ENCODE data around the gene GPRC5C.

The GPRC5C gene

DNA sequence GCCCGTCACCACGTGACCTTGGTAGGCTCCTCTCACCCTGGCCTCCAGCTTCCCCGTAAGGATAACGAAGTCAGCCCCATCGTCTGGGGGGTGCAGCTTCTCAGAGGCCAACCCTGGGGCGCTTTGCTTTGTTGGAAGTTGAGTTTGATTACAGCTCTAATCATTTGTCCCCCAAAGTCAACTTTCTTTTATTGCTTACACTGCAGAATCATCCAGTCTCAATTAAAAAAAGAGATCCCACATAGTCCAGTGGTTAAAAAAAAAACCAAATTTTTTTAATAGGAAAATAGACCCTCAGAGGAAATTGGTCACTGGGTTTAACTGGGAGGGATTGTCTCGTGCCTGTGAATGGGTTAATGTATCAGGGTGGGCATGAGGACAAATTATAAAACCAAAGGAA, 7.8 kb upstream of the GPRC5C start:
- CTCF ChIA-PET = interaction anchor here (1.2 to 1.6 kb wide), 3 partner anchors 22 to 56 kb away, joined by 4 to 7 read pairs (median 5); partner anchors contain the start of gene GPR142
- TF ChIP-seq, protein P1, sequence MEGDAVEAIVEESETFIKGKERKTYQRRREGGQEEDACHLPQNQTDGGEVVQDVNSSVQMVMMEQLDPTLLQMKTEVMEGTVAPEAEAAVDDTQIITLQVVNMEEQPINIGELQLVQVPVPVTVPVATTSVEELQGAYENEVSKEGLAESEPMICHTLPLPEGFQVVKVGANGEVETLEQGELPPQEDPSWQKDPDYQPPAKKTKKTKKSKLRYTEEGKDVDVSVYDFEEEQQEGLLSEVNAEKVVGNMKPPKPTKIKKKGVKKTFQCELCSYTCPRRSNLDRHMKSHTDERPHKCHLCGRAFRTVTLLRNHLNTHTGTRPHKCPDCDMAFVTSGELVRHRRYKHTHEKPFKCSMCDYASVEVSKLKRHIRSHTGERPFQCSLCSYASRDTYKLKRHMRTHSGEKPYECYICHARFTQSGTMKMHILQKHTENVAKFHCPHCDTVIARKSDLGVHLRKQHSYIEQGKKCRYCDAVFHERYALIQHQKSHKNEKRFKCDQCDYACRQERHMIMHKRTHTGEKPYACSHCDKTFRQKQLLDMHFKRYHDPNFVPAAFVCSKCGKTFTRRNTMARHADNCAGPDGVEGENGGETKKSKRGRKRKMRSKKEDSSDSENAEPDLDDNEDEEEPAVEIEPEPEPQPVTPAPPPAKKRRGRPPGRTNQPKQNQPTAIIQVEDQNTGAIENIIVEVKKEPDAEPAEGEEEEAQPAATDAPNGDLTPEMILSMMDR (IDR thresholded peaks at IDR 0.05; ENCODE audit: control extremely low read depth, extremely low read depth, low read depth, missing control alignments) = no peak
- POLR2A ChIA-PET = no interaction called here
- no peak for DNase-seq (ENCODE audit: extremely low spot score)

DNA sequence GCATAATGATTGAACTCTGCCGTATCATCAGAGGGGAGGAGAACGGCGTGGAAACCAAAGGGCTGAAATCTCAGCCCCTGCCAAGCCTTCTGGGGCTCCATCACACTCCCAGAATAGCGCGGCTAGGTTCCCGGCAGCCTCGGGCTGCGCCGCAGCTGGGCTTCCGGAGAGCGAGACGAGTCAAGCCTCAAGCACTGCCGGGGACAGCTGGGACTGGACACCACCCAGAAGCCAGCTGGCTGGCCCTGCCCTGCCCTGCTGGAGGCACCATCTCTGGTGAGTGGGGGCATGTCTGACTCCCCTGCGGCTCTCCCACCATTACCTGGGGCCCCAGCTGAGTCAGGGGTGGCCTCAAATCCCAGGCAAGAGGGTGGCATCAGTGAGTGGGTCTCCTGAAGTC, 7.2 kb upstream of the GPRC5C start:
- DNase-seq (ENCODE audit: extremely low spot score) = no peak
- TF ChIP-seq, protein P1 (IDR thresholded peaks at IDR 0.05; ENCODE audit: control extremely low read depth, extremely low read depth, low read depth, missing control alignments) = no peak
- CTCF ChIA-PET = no interaction called here
- POLR2A ChIA-PET = no interaction called here

DNA sequence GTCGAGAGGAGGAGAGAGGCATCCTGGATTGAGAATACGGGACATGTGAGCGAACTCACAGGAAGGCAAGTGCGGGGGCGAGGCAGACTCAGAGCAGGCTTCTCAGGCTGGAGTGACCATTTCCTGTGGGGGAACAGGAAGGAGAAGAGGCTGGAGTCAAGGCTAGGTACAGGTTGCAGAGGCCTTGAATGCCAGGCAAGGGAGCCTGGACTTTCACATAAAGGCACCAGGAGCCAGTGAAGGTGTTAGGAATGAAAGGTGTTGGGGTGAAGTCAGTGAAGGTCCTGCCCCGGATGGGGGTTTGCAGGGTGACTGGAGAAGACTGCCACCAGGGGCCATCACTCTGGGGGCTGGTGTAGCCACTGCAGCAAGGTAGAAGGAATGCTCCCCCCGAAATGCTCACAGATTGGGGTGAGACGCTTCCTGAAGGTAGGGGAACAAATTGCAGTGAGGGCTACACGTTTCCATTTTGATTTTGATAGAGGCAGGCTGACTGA, 5.3 kb upstream of the GPRC5C start:
- no peak for DNase-seq (ENCODE audit: extremely low spot score)
- ChIA-PET CTCF (no interaction called here), POLR2A (no interaction called here)
- TF ChIP-seq, protein P1 (IDR thresholded peaks at IDR 0.05; ENCODE audit: control extremely low read depth, extremely low read depth, low read depth, missing control alignments) = no peak

DNA sequence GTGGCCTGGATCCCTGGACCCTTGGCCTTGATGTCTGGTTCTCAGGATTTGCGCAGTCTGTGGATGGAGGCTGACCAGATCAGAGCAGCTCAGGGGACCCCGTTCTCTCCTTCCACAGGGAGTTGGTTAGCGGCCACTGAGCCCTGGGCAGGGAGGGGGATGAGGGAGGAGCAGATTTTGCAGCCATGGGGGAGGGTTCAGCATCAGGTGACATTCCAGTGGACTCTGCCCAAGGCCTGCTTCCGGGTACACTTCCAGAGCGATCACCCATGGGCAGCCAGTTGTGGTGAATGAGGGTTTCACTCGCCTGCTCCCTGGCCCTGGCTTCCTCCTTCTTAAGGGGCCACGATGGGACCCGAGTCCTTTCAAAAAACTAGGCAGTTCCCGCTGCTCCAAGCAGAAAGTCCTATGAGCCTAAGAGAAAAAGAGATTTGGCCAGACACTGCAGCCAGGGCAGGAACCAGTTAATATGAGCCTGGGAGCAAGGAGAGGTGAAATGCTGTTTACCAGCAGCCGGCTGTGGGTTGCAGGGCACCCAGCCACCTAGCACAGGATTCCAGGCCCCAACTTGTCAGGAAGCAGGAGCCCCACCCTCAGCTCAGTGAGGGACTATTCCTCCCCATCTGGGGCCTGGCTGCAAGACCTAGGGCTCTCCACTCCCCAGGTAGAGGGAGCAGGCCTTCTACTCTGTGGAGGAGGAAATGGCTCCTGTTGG, 4.7 kb upstream of the GPRC5C start:
- TF ChIP-seq, protein P1 (IDR thresholded peaks at IDR 0.05; ENCODE audit: control extremely low read depth, extremely low read depth, low read depth, missing control alignments) = no peak
- CTCF ChIA-PET = no interaction called here
- POLR2A ChIA-PET = no interaction called here
- DNase-seq (ENCODE audit: extremely low spot score) = no peak

DNA sequence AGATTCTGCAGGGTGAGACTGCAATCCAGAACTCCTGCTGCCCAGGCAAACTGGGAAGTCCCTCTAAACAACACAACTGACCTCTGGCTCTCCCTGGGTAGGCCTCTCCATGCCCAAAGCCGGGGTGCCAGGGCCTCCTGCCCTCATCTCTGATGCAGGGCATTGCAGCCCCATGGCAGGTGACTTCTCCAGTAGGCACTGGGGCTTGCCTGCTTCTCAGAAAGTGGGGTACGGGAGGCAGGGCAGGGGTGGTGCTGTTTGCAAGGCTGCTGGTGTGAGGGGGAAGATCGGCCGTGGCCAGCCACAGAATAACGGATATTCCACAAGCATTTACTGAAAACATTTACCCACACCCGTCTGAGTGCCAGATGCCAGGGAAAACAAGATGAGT, 4.1 kb upstream of the GPRC5C start:
- DNase-seq (ENCODE audit: extremely low spot score) = no peak
- ChIA-PET CTCF (interaction anchor here (1.4 kb wide), 1 partner anchor 34 kb away, joined by 3 read pairs; no protein-coding TSS in a partner anchor), POLR2A (no interaction called here)
- TF ChIP-seq, protein P1 (IDR thresholded peaks at IDR 0.05; ENCODE audit: control extremely low read depth, extremely low read depth, low read depth, missing control alignments) = no peak

DNA sequence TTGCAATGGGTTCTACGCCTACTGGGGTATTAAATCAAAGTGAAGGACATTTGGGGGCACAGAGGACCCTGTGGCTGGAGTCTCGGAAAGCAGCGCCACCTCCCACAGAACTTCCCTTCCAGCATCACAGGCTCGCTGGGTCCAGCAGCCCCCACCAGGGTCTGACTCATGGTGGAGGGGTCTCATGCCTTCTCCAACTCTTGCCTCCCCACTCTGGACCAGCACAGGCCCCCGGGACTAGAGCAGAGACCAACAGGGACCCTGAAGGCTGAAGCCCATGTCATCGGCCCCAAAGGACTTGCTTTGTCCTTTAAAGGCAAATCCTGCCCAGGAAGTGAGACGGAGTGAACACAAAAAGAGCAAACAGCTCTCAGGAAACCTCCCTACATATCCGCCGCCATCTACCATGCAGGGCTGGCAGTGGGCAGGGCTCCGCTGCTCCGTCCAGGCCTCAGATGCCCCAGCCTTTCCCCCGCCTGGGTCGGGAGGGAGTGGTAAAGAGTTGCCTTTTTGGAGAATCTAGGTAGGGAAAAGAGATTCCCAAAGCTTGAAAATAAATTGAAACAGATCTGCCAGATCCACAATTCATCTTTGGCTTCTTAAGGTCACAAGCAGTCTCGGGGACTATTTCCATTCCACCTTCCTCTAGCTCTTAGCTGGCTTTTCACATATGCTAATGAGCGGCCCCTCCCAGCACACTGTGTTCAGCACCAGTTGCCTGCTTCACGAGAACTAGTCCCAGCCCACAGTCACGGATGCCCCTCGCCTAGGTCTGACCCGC, 2.1 kb upstream of the GPRC5C start:
- ChIA-PET CTCF (interaction anchor here (0.9 to 2.6 kb wide), 5 partner anchors 12 to 50 kb away, joined by 3 to 13 read pairs (median 3); no protein-coding TSS in a partner anchor), POLR2A (no interaction called here)
- TF ChIP-seq, protein P1 (IDR thresholded peaks at IDR 0.05; ENCODE audit: control extremely low read depth, extremely low read depth, low read depth, missing control alignments) = no peak
- DNase-seq (ENCODE audit: extremely low spot score) = no peak

Data from GM10248 (cell line).